Left renal cortex interstitium (tissue), 4 donors: ENCODE data around the gene EGFL7. TPM values are rescaled to one million over a fixed set of nuclear protein-coding genes. Genes with fewer than 3 reads are reported as not detected.
"Not testable (repeated sequence)": the region's sequence is repeated elsewhere in the genome, so short reads cannot be mapped to it uniquely, and the experiment has no call there.

Experiments
- DNase-seq, 4 donors: peaks; one replicate each; pipeline ENCODE4 v3.0.0-alpha.2; 2013; ENCODE audit warnings: low read depth in 4 of 4, low spot score in 2 of 4, missing footprints in 1 of 4
- polyA plus RNA-seq, 4 donors: library from polyadenylated mRNA; unstranded; fragments of 120-200 nt; gene quantifications; one replicate each; pipeline ENCODE4 v1.2.1, GENCODE V29; 2013; ENCODE audit not compliant: insufficient read length in 4 of 4

EGFL7 gene
- polyA plus RNA-seq, 4 donors, result 50.5 to 85.7 (median 72.4) TPM

GRCh38 chr9:136624184-136624951, 38.3 kb upstream of the EGFL7 start:
- no peak for DNase-seq

DNA sequence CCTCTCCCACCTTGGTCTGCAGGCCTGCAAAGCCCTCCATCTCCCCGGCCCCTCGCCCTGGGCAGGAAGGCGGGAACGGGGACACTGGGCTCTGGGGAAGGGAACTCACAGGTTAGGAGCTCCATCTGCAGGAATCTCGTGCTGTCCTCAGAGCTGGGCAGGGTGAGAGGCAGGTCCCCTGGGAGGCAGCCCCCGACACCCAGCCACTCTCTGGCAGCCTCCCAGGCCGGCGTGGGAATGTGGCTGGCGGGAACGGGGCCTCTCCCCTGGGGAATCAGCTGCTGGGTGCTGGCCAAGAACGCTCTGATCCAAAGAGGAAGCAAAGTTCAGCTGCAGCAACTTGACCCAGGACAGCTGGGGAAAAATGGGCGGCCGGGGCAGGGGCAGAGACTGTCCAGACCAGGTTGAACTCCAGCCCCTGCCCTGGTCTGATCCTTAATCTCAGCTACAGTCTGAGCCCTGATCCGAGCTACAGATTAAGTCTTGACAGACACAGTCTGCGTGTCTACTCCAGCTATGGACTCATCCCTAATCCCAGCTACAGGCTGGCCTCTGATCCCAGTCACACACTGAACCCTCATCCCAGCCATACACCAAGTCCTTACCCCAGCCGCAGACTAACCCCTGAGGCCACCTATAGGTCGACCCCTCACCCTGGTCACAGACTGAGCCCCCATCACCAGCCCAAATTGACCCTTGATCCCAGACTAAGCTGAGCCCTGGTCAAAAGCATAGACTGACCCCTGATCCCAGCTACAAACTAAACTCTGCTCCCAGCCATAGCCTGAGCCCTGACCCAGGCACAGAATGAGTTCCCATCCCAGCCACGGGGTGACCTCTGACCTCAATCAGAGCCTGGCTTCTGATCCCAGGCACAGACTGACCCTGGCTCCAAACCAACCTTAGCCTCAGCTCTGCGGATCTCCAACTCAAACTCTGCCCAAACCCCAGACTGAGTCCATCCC, 37.3 kb upstream of the EGFL7 start:
- DNase-seq, result peak in 1 of 4 donors; percentile 52

GRCh38 chr9:136626066-136626725, 36.5 kb upstream of the EGFL7 start:
- DNase-seq, result no peak

GRCh38 chr9:136626740-136627642, 35.7 kb upstream of the EGFL7 start:
- DNase-seq, result no peak

GRCh38 chr9:136627703-136628102, 35.0 kb upstream of the EGFL7 start:
- DNase-seq, result no peak

- no peak for DNase-seq
These were observed 34.4 kb upstream of the EGFL7 start for GRCh38 chr9:136628268-136628667.

DNA sequence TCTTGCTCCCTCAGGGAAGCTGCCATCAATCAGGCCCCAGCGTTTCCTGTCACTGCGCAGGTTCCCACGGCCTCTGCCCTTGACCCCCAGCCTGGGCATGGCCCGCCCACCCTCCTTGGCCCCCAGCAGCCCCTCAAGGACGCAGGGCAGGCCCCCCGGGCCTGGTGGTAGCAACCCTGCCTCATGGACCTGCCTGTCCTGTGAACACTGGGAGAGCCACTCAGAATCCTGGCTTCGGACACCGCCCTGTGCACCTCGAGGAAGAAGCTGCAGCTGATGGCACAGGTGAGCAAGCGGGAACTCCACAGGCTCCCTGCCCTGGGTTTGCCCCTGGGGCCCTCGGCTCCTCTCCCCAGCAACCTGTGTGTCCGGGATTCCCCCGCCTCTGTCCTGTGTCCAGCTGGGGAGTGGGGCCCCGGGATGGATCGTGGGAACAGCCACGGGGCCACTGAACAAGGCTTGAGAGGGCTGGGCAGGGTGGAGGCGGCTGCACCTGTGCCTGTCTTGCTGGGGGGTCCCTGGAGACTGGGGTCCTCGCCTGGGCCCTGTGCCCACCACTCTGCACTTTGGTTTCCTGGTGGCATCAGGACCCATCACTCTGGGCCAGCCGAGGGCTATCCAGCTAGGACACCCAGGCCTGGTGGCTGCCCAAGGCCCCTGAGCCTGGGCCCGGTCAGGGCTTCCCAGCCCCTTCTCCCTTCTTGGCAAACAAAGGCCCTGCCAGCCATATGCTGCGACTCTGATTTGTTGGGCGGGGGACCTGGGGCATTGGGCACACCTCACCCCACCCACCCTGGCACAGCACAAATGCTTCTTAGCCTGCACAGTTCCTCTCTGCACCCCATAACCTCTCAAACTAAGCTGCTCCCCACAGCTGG, 33.5 kb upstream of the EGFL7 start:
- DNase-seq, result no peak

DNA sequence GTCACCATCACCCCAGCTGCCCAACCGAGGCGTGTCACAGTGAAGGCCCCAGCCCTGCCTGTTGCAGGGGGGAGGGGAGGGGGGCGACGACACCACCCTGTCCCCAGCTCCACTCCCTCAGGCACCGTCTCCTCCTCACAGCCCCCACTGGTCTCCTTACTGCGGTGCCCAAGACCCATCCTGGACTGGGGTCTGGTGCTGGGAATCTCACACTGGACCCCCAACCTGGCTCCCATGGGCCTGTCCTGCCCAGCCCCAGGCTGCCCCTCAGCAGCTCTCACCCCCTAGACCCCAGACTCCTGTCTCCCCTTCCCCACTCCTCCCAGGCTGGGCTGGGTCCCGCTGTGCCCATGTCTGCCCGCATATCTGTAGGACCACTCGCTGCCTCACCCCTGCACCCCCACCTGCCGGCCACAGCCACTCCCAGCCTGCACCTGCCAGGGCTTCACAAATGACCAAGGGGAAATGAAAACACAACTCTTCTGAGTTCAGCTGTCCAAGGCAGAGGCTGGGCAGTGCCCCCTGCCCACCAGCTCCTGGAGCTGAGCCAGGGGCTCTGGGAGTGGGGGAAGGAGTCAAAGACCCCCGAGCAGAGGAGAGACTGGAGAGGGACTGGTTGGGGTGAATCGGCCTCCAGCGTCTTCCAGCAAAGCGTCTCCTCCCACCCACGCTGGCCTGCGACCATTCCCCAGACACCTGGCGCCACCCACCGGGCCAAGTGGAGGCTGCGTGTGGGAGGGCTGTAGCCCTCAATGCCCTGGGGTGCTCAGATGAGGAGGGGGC, 32.6 kb upstream of the EGFL7 start:
- DNase-seq, result no peak

- no peak for DNase-seq
These were observed 32.1 kb upstream of the EGFL7 start for GRCh38 chr9:136630662-136630992.

DNA sequence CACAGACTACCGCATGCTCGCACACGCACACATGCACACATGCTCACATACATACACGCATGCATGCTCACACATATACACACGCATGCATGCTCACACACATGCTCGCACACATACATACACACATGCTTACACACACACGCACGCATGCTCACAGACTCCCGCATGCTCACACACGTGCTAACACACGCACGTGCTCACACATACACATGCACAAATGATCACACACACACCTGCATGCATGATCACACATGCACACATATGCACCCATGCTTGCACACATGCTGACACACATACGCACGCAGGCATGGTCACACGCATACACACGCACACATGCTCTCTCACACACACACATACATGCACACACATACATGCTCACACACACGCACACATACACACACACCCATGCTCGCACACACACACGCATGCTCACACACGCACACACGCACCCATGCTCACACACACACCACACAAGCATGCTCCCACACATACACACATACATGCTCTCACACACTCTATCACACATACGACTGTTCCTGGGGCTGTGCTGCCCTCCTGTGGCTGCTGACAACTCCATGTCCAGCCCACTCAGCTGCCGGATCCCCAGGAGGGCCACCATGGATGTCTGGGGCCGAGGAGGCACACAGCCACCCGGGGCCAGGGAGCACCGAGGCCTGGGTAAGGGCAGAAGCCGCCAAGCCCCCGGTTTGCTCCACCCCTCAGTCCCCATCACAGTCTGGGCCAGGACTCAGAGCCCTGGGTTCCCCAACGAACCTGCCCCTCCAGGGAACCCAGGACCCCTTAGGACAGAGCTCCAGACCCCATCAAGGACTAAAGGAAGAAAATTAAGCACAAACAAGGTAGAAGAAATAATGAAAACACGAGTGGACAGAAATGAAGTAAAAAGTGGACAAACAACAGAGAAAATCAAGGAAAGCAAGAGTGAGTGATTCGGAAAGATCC, 31.4 kb upstream of the EGFL7 start:
- DNase-seq, result peak in 2 of 4 donors; percentile 52 to 71

GRCh38 chr9:136632072-136632471, 30.6 kb upstream of the EGFL7 start:
- not testable (repeated sequence) for DNase-seq

DNA sequence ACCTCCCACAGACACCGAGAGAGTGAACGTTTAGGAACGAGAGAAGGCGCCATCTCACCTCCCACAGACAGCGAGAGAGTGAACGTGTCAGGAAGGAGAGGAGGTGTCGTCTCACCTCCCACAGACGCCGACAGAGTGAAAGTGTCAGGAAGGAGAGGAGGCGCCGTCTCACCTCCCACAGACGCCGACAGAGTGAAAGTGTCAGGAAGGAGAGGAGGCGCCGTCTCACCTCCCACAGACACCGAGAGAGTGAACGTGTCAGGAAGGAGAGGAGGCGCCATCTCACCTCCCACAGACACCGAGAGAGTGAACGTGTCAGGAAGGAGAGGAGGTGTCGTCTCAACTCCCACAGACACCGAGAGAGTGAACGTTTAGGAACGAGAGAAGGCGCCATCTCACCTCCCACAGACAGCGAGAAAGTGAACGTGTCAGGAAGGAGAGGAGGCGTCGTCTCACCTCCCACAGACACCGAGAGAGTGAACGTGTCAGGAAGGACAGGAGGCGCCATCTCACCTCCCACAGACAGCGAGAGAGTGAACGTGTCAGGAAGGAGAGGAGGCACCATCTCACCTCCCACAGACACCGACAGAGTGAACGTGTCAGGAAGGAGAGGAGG, 30.1 kb upstream of the EGFL7 start:
- not testable (repeated sequence) for DNase-seq

- DNase-seq, result no peak
These were observed 27.8 kb upstream of the EGFL7 start for GRCh38 chr9:136634904-136635303.

GRCh38 chr9:136640171-136641111, 22.3 kb upstream of the EGFL7 start:
- no peak for DNase-seq

- no peak for DNase-seq
These were observed 20.2 kb upstream of the EGFL7 start for GRCh38 chr9:136642439-136642921.
